Measurements from ENCODE around the gene ITPR1. TPM values are rescaled to one million over a fixed set of nuclear protein-coding genes. Genes with fewer than 3 reads are reported as not detected.

The ITPR1 gene
- total RNA-seq, 1 donor from 2014 or later = 117 TPM

GRCh38 chr3:4839278-4839677 lies 346.1 kb downstream of the ITPR1 start:
- H3K27me3 Mint-ChIP-seq (ENCODE audit: low read depth) = no peaks in the 10 kb centered on the region
- H3K4me3 Mint-ChIP-seq (ENCODE audit: low read depth) = no peak overlapping the region
- intact Hi-C loops (cut with micrococcal nuclease) = loop anchor here (10.0 kb wide), 1 partner anchor 444 kb away; no protein-coding TSS in a partner anchor
- DNase-seq (ENCODE audit: low spot score) = no peak
- peaks cover 85% of the 10 kb centered on the region for H3K36me3 Mint-ChIP-seq (ENCODE audit: low read depth)
- H3K4me1 Mint-ChIP-seq (ENCODE audit: low read depth) = peaks cover 75% of the 10 kb centered on the region
- H3K27ac Mint-ChIP-seq = no peak overlapping the region
- peaks cover 4% of the 10 kb centered on the region for H3K9me3 Mint-ChIP-seq

DNA sequence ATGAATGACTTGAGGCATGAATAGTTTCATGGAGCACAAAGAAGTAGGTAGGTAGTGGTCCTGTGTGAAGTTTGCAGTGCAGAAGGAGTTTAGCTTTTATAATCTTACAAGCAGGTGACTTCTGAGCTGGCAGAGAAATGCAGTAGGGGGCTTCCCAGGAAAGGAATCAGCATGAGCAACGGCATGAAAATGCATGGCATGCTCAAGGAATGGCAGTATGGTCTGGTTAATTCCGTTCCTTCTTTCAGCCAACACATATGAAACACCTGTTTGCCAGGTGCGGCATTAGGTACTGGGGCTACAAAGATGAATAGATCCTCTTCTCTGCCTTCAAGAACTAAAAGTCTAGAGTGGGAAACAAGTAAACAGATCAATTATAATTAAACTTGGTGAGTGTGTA lies 348.1 kb downstream of the ITPR1 start:
- no peak overlapping the region for H3K4me3 Mint-ChIP-seq (ENCODE audit: low read depth)
- peaks cover 76% of the 10 kb centered on the region for H3K4me1 Mint-ChIP-seq (ENCODE audit: low read depth)
- H3K27me3 Mint-ChIP-seq (ENCODE audit: low read depth) = no peaks in the 10 kb centered on the region
- intact Hi-C loops (cut with micrococcal nuclease) = loop anchor here (10.0 kb wide), 1 partner anchor 346 kb away; the partner anchor contains the start of gene ITPR1
- H3K9me3 Mint-ChIP-seq = peaks cover 4% of the 10 kb centered on the region
- DNase-seq (ENCODE audit: low spot score) = no peak
- H3K27ac Mint-ChIP-seq = peak overlapping the region; percentile 78
- H3K36me3 Mint-ChIP-seq (ENCODE audit: low read depth) = peaks cover 87% of the 10 kb centered on the region

DNA sequence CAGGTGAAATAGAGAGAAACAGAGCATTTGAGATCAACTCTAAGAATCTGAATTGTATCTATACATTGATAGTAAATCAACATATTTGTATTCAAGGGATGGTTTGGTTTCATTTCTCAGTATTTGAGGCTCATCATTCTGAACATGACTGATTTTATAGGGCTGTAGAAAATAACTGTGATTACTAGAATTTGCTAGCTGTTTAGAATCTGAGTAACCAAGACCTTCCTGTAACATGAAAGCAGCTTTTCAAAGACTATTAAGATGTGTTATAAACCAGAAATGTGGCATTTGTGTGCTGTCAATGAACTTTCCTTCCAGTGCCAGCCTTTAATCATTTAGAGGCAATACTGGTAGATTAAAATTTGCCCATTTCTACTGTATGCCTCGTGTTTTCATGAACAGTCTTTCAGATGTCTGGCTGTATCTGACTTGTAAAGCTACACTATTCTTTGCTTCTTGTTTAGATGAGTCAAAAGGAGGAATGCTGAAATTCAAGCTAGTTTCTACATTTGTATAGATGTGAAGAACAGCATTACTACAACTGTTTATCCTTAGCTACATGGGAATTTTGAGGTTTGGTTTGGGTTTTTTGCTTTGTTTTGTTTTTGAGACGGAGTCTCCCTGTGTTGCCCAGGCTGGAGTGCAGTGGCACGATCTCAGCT lies 348.8 kb downstream of the ITPR1 start:
- intact Hi-C loops (cut with micrococcal nuclease) = loop anchor here (10.0 kb wide), 1 partner anchor 347 kb away; the partner anchor contains the start of gene ITPR1
- H3K9me3 Mint-ChIP-seq = peaks cover 4% of the 10 kb centered on the region
- H3K27me3 Mint-ChIP-seq (ENCODE audit: low read depth) = no peaks in the 10 kb centered on the region
- no peak for DNase-seq (ENCODE audit: low spot score)
- peak overlapping the region; percentile 78 for H3K27ac Mint-ChIP-seq
- H3K4me3 Mint-ChIP-seq (ENCODE audit: low read depth) = peak overlapping the region; percentile 40
- H3K36me3 Mint-ChIP-seq (ENCODE audit: low read depth) = peaks cover 86% of the 10 kb centered on the region
- H3K4me1 Mint-ChIP-seq (ENCODE audit: low read depth) = peaks cover 75% of the 10 kb centered on the region

- peak overlapping the region; percentile 82 for H3K27ac Mint-ChIP-seq
- peaks cover 82% of the 10 kb centered on the region for H3K36me3 Mint-ChIP-seq (ENCODE audit: low read depth)
- intact Hi-C loops (cut with micrococcal nuclease) = loop anchor here (10.0 kb wide), 1 partner anchor 349 kb away; the partner anchor contains the start of gene ITPR1
- DNase-seq (ENCODE audit: low spot score) = no peak
- no peaks in the 10 kb centered on the region for H3K27me3 Mint-ChIP-seq (ENCODE audit: low read depth)
- peaks cover 75% of the 10 kb centered on the region for H3K4me1 Mint-ChIP-seq (ENCODE audit: low read depth)
- H3K9me3 Mint-ChIP-seq = peaks cover 4% of the 10 kb centered on the region
- peak overlapping the region; percentile 20 for H3K4me3 Mint-ChIP-seq (ENCODE audit: low read depth)
Measured at GRCh38 chr3:4843619-4844018, 350.5 kb downstream of the ITPR1 start.

DNA sequence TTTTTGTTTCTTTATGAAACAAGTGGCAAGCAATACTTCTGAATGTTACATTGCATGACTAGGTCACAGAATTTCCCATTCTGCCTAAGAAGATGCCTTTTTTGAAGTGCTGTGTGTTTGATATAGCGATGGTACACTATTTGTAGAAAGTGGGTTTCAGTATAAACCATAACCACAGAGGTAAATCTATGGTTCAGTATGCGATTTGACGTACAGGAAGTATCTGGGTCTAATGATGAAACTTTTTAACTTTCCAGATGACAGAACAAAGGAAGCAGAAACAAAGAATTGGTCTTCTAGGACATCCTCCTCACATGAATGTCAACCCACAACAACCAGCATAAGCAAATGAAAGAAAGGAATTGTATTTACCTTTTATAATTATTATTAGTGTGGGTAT lies 352.7 kb downstream of the ITPR1 start:
- H3K9me3 Mint-ChIP-seq = peaks cover 4% of the 10 kb centered on the region
- intact Hi-C loops (cut with micrococcal nuclease) = loop anchor here (1.0 to 10.0 kb wide), 4 partner anchors 15 to 351 kb away; partner anchors contain the start of gene ITPR1
- H3K36me3 Mint-ChIP-seq (ENCODE audit: low read depth) = peaks cover 71% of the 10 kb centered on the region
- peak overlapping the region; percentile 82 for H3K27ac Mint-ChIP-seq
- no peak overlapping the region for H3K4me3 Mint-ChIP-seq (ENCODE audit: low read depth)
- no peak for DNase-seq (ENCODE audit: low spot score)
- no peaks in the 10 kb centered on the region for H3K27me3 Mint-ChIP-seq (ENCODE audit: low read depth)
- H3K4me1 Mint-ChIP-seq (ENCODE audit: low read depth) = peaks cover 90% of the 10 kb centered on the region

DNA sequence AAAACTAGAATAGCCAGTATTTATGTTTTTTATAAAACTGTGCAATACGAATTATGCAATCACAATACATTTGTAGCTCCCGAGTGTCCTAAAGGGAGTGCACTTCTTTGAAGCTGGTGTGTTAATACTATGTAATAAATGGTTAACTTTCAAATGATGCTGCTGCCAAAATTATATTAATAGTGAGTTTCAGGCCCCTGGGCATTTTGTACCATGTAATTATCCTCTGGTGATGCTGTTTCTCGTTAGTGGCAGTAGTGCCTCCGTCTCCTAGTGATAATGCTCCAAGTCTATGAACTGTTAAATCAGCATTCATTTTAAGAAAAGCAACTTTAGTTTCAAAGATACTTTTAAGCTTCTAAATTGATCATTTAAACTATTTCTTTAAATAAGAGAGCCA lies 353.4 kb downstream of the ITPR1 start:
- Mint-ChIP-seq H3K9me3 (peaks cover 4% of the 10 kb centered on the region), H3K4me1 (ENCODE audit: low read depth) (peaks cover 90% of the 10 kb centered on the region), H3K36me3 (ENCODE audit: low read depth) (peaks cover 67% of the 10 kb centered on the region), H3K27ac (peak overlapping the region; percentile 62), H3K4me3 (ENCODE audit: low read depth) (no peak overlapping the region), H3K27me3 (ENCODE audit: low read depth) (no peaks in the 10 kb centered on the region)
- intact Hi-C loops (cut with micrococcal nuclease) = loop anchor here (1.0 to 10.0 kb wide), 3 partner anchors 15 to 352 kb away; partner anchors contain the start of gene ITPR1
- DNase-seq (ENCODE audit: low spot score) = no peak

- no peak overlapping the region for H3K4me3 Mint-ChIP-seq (ENCODE audit: low read depth)
- H3K4me1 Mint-ChIP-seq (ENCODE audit: low read depth) = peaks cover 84% of the 10 kb centered on the region
- DNase-seq (ENCODE audit: low spot score) = no peak
- H3K36me3 Mint-ChIP-seq (ENCODE audit: low read depth) = peaks cover 54% of the 10 kb centered on the region
- H3K27ac Mint-ChIP-seq = peak overlapping the region; percentile 97
- intact Hi-C loops (cut with micrococcal nuclease) = loop anchor here (2.0 to 10.0 kb wide), 3 partner anchors 126 to 354 kb away; partner anchors contain the start of gene ITPR1
- H3K9me3 Mint-ChIP-seq = no peaks in the 10 kb centered on the region
- H3K27me3 Mint-ChIP-seq (ENCODE audit: low read depth) = no peaks in the 10 kb centered on the region
Measured at GRCh38 chr3:4848176-4848825, 355.2 kb downstream of the ITPR1 start.

GRCh38 chr3:4849136-4849535 lies 356.0 kb downstream of the ITPR1 start:
- Mint-ChIP-seq H3K9me3 (no peaks in the 10 kb centered on the region), H3K27ac (peak overlapping the region; percentile 97), H3K4me1 (ENCODE audit: low read depth) (peaks cover 85% of the 10 kb centered on the region), H3K27me3 (ENCODE audit: low read depth) (no peaks in the 10 kb centered on the region), H3K36me3 (ENCODE audit: low read depth) (peaks cover 54% of the 10 kb centered on the region), H3K4me3 (ENCODE audit: low read depth) (no peak overlapping the region)
- DNase-seq (ENCODE audit: low spot score) = no peak
- intact Hi-C loops (cut with micrococcal nuclease) = loop anchor here (2.0 to 10.0 kb wide), 3 partner anchors 126 to 354 kb away; partner anchors contain the start of gene ITPR1

GRCh38 chr3:4849739-4850138 lies 356.6 kb downstream of the ITPR1 start:
- Mint-ChIP-seq H3K36me3 (ENCODE audit: low read depth) (peaks cover 50% of the 10 kb centered on the region), H3K27ac (peak overlapping the region; percentile 97), H3K4me1 (ENCODE audit: low read depth) (peaks cover 82% of the 10 kb centered on the region), H3K9me3 (no peaks in the 10 kb centered on the region), H3K27me3 (ENCODE audit: low read depth) (no peaks in the 10 kb centered on the region), H3K4me3 (ENCODE audit: low read depth) (peak overlapping the region; percentile 72)
- DNase-seq (ENCODE audit: low spot score) = no peak
- intact Hi-C loops (cut with micrococcal nuclease) = loop anchor here (1.0 to 10.0 kb wide), 14 partner anchors 18 to 442 kb away; partner anchors contain the start of genes ARL8B and ITPR1

GRCh38 chr3:4850211-4850927 lies 357.2 kb downstream of the ITPR1 start:
- H3K36me3 Mint-ChIP-seq (ENCODE audit: low read depth) = peaks cover 50% of the 10 kb centered on the region
- intact Hi-C loops (cut with micrococcal nuclease) = loop anchor here (1.0 to 5.0 kb wide), 11 partner anchors 19 to 443 kb away; partner anchors contain the start of gene ARL8B

GRCh38 chr3:4850928-4851265 lies 357.7 kb downstream of the ITPR1 start:
- Mint-ChIP-seq H3K36me3 (ENCODE audit: low read depth) (peaks cover 50% of the 10 kb centered on the region), H3K4me1 (ENCODE audit: low read depth) (peaks cover 81% of the 10 kb centered on the region), H3K27me3 (ENCODE audit: low read depth) (no peaks in the 10 kb centered on the region), H3K27ac (peak overlapping the region; percentile 97), H3K4me3 (ENCODE audit: low read depth) (peak overlapping the region; percentile 28), H3K9me3 (peaks cover 4% of the 10 kb centered on the region)
- DNase-seq (ENCODE audit: low spot score) = no peak
- intact Hi-C loops (cut with micrococcal nuclease) = loop anchor here (1.0 to 5.0 kb wide), 11 partner anchors 20 to 444 kb away; partner anchors contain the start of gene ARL8B

More at GRCh38 chr3:4850211-4850927, 357.2 kb downstream of the ITPR1 start:
- Mint-ChIP-seq H3K27me3 (ENCODE audit: low read depth) (no peaks in the 10 kb centered on the region), H3K9me3 (no peaks in the 10 kb centered on the region), H3K27ac (peak overlapping the region; percentile 97), H3K4me3 (ENCODE audit: low read depth) (peak overlapping the region; percentile 72), H3K4me1 (ENCODE audit: low read depth) (peaks cover 82% of the 10 kb centered on the region)
- peak; percentile 48 for DNase-seq (ENCODE audit: low spot score)
